ENCODE results near the gene MYO5A. TPM values are rescaled to one million over a fixed set of nuclear protein-coding genes. Genes with fewer than 3 reads are reported as not detected.

The MYO5A gene
- total and polyA plus RNA-seq, 3 donors from 2014 or later: 11.7 to 35.5 (median 24.3) TPM

DNA sequence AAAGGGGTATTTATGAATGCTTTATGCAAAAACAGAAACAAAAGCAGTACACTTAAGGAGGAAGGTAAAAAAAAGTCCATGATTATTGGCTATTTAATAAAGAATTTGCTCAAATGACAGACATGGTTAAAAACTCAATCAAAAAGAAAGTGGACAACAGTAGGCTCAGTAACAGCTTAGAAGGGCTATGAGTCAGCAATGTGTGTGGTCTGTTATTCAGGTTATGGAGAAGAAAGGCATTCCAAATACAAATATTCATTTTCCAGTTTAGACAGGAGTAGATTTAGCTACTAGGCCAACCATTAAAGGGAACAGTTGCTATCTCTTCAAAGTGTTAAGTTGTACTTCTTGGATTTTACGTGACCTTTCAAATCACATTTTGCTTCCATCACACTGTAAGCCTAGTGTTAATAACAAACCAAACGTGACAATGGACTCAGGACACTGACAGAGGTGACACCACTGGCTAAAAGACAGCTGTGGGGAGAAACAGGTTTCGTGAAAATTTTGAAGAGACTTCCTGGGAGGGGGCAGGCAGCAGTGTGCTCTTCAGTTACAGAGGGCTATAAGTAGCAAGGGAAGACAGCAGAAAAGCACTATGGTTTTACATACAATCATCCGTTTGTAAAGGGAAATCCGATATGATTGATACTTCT lies 191.4 kb downstream of the MYO5A start:
- Histone ChIP-seq H3K27ac (no peak overlapping the region), H3K9me3 (no peaks in the 10 kb centered on the region), H3K36me3 (ENCODE audit: low read depth, missing control alignments) (no peaks in the 10 kb centered on the region), H3K4me3 (no peak overlapping the region), H3K4me1 (no peaks in the 10 kb centered on the region), H3K27me3 (no peaks in the 10 kb centered on the region)
- TF ChIP-seq, protein P1, sequence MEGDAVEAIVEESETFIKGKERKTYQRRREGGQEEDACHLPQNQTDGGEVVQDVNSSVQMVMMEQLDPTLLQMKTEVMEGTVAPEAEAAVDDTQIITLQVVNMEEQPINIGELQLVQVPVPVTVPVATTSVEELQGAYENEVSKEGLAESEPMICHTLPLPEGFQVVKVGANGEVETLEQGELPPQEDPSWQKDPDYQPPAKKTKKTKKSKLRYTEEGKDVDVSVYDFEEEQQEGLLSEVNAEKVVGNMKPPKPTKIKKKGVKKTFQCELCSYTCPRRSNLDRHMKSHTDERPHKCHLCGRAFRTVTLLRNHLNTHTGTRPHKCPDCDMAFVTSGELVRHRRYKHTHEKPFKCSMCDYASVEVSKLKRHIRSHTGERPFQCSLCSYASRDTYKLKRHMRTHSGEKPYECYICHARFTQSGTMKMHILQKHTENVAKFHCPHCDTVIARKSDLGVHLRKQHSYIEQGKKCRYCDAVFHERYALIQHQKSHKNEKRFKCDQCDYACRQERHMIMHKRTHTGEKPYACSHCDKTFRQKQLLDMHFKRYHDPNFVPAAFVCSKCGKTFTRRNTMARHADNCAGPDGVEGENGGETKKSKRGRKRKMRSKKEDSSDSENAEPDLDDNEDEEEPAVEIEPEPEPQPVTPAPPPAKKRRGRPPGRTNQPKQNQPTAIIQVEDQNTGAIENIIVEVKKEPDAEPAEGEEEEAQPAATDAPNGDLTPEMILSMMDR (IDR thresholded peaks at IDR 0.05): no peak
- TF ChIP-seq POLR2A (IDR thresholded peaks at IDR 0.05): no peak
- DNase-seq: no peak
- 75 to 79% methylated on average over 5 of the region's 5 CpGs for WGBS, 2 donors
- intact Hi-C loops (cut with DNase I; ENCODE audit: low total_unique reads): no loop called here

DNA sequence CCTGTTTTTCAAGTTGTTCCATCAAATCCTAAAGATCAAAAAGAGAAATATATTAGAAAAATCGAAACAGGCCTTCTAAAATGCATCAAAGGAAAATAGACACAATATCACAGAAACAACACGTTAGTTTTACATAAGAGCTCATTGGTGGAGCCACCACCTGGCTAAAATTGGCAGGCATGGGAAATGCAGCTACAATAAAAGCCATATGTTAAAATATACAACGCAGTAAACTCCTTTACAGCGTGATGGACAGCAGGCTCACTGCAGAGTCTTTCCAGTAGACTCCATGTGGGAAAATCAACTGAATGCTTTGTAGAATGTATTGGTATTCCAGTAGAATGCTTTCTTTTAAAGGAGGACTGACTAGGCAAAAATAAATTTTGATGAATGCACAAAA lies 192.2 kb downstream of the MYO5A start:
- DNase-seq: no peak
- H3K27me3 ChIP-seq: no peaks in the 10 kb centered on the region
- H3K9me3 ChIP-seq: no peaks in the 10 kb centered on the region
- intact Hi-C loops (cut with DNase I; ENCODE audit: low total_unique reads): no loop called here
- no peak overlapping the region for H3K4me3 ChIP-seq
- WGBS, 2 donors: 84% methylated on average over 4 of the region's 4 CpGs
- TF ChIP-seq POLR2A (IDR thresholded peaks at IDR 0.05): no peak
- TF ChIP-seq, protein P1 (IDR thresholded peaks at IDR 0.05): no peak
- H3K36me3 ChIP-seq (ENCODE audit: low read depth, missing control alignments): no peaks in the 10 kb centered on the region
- H3K27ac ChIP-seq: no peak overlapping the region
- H3K4me1 ChIP-seq: no peaks in the 10 kb centered on the region

DNA sequence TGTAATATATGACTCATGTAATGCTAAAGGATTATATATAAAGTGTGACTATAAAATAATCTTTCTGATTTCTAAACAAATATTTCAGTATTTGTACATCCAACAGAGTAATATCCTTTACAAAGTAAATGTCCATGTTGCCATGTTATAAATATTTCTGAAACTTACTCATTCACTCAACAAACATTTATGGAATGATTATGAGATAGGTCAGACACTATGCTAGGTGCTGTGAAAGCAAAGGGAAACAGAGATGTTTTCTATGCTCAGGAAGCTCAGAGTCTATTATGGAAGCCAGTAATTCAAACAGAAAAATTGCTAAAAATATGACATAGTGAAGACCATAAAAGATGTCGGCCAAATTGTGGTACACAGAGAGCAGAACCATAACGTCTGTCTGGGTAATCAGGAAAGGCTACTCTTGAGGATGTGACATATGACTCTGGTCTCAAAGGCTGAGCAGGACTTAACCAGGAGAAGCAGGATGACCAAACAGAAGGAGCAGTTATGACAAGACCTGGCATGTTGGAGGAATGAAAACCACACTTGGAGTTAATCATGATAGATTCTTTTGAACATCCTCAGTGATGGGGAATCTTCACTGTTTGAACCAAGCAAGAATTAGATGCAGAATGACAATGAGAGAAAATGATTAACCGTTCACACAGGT lies 194.1 kb downstream of the MYO5A start:
- H3K27me3 ChIP-seq: no peaks in the 10 kb centered on the region
- no peaks in the 10 kb centered on the region for H3K36me3 ChIP-seq (ENCODE audit: low read depth, missing control alignments)
- H3K9me3 ChIP-seq: no peaks in the 10 kb centered on the region
- TF ChIP-seq POLR2A (IDR thresholded peaks at IDR 0.05): no peak
- TF ChIP-seq, protein P1 (IDR thresholded peaks at IDR 0.05): no peak
- intact Hi-C loops (cut with DNase I; ENCODE audit: low total_unique reads): no loop called here
- H3K4me1 ChIP-seq: no peaks in the 10 kb centered on the region
- H3K4me3 ChIP-seq: no peak overlapping the region
- 89 to 93% methylated on average over 3 of the region's 3 CpGs for WGBS, 2 donors
- no peak overlapping the region for H3K27ac ChIP-seq
- no peak for DNase-seq

DNA sequence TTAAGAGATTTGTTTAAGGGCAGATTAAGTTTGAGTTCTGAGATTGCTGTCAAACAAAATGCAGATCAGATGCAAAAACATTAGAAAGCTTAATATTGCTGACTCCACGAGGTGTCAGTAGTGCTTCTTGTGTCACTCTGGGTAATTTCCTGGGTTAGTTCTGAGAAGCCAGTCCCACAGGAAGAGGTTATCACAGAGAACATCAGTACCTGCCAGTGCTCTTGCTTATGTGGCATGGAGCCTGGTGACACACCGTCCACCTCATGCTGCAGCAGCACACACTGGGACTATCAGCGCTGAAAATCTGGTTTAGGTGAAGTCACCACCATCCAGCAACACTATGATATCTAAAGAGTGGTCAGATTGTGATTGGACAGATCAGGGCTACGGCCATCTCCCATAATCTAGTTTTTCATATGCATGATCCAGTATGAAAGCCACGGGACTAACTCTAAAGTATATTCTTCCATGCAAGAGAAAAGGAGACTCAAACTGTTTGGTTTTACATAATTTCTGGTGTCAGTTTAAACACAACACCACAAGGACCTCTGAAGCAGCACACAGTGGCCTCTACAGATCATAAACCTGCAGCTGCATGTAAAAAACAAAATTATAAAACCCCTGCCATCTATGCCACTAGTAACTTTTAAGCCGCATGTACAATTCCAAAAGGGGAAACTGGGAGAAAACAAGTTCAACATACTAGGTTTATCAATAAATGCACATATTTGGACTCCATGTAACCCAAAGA lies 197.0 kb downstream of the MYO5A start:
- no peaks in the 10 kb centered on the region for H3K9me3 ChIP-seq
- no peaks in the 10 kb centered on the region for H3K27me3 ChIP-seq
- H3K27ac ChIP-seq: no peak overlapping the region
- no peaks in the 10 kb centered on the region for H3K4me1 ChIP-seq
- no peak for DNase-seq
- TF ChIP-seq, protein P1 (IDR thresholded peaks at IDR 0.05): peak in 2 of 3 experiments; percentile 7 to 12
- TF ChIP-seq POLR2A (IDR thresholded peaks at IDR 0.05): no peak
- no peak overlapping the region for H3K4me3 ChIP-seq
- no peaks in the 10 kb centered on the region for H3K36me3 ChIP-seq (ENCODE audit: low read depth, missing control alignments)
- 67 to 78% methylated on average over 6 of the region's 6 CpGs for WGBS, 2 donors
- intact Hi-C loops (cut with DNase I; ENCODE audit: low total_unique reads): no loop called here
